ENCODE data around the gene IBSP.

DNA sequence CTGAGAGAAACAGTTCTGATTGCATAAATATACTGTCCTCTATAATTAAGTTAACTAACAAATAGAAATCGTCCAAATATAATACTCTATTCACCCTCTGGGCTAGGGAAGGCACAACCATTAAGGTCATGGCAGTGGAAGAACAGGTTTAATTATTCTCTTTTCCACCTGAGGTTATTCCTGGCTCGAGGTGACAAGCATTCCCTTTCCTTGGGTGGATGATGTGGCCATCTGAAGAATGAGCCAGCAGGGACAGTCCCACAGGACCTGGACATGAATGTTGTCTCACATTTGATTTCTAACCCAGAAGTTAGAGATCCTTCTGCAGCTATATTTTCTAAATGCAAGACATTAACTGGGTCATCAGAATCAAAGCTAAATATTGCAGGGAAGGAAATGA lies 5.5 kb downstream of the IBSP start:
- TF ChIP-seq, protein P1, sequence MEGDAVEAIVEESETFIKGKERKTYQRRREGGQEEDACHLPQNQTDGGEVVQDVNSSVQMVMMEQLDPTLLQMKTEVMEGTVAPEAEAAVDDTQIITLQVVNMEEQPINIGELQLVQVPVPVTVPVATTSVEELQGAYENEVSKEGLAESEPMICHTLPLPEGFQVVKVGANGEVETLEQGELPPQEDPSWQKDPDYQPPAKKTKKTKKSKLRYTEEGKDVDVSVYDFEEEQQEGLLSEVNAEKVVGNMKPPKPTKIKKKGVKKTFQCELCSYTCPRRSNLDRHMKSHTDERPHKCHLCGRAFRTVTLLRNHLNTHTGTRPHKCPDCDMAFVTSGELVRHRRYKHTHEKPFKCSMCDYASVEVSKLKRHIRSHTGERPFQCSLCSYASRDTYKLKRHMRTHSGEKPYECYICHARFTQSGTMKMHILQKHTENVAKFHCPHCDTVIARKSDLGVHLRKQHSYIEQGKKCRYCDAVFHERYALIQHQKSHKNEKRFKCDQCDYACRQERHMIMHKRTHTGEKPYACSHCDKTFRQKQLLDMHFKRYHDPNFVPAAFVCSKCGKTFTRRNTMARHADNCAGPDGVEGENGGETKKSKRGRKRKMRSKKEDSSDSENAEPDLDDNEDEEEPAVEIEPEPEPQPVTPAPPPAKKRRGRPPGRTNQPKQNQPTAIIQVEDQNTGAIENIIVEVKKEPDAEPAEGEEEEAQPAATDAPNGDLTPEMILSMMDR (IDR thresholded peaks at IDR 0.05), result no peak
- TF ChIP-seq POLR2A (IDR thresholded peaks at IDR 0.05), result no peak

Data from suprapubic skin (tissue), 3 donors.